Stimulated activated CD8-positive, alpha-beta memory T cell treated with anti-CD3 and anti-CD28 coated beads, Interleukin-4, amount 100 ng/mL, for 4 hours (primary cell): ENCODE measurements around the gene RABL3.
A peak's percentile ranks its signal among the peaks of the same experiment; 100 is the strongest.
"Not testable (repeated sequence)": the region's sequence is repeated elsewhere in the genome, so short reads cannot be mapped to it uniquely, and the experiment has no call there.

Experiments used
- DNase-seq, 2 donors: peaks; one replicate each; pipeline ENCODE4 v3.0.0-alpha.2; 2020; ENCODE audit warnings: low read depth in 2 of 2, low spot score in 1 of 2

Gene RABL3

GRCh38 chr3:120742198-120742848, at the start of gene RABL3, which contains the start of gene GTF2E1:
RABL3 (minus strand) TSS chr3:120742516; CDS start chr3:120742507, 9 bp downstream.
GTF2E1 (plus strand) TSS chr3:120742744; CDS start chr3:120750553, 7,809 bp downstream.
- DNase-seq = peak; percentile 94 to 97

GRCh38 chr3:120791913-120792312, 49.6 kb upstream of the RABL3 start:
- no peak for DNase-seq

- no peak for DNase-seq
These were observed 48.7 kb upstream of the RABL3 start for GRCh38 chr3:120791010-120791409.

GRCh38 chr3:120785832-120786231, 43.5 kb upstream of the RABL3 start:
- not testable (repeated sequence) for DNase-seq

GRCh38 chr3:120780977-120781376, 38.7 kb upstream of the RABL3 start:
- DNase-seq = no peak

- no peak for DNase-seq
These were observed 36.5 kb upstream of the RABL3 start for GRCh38 chr3:120778776-120779175.

- no peak for DNase-seq
These were observed 33.1 kb upstream of the RABL3 start for GRCh38 chr3:120775411-120775810.

- DNase-seq = no peak
These were observed 31.6 kb upstream of the RABL3 start for GRCh38 chr3:120773932-120774331.

- no peak for DNase-seq
These were observed 29.8 kb upstream of the RABL3 start for GRCh38 chr3:120772081-120772480.

GRCh38 chr3:120770891-120771290, 28.6 kb upstream of the RABL3 start:
- no peak for DNase-seq

GRCh38 chr3:120769436-120769835, 27.1 kb upstream of the RABL3 start:
- no peak for DNase-seq

GRCh38 chr3:120767106-120767505, 24.8 kb upstream of the RABL3 start:
- no peak for DNase-seq

GRCh38 chr3:120766576-120766975, 24.3 kb upstream of the RABL3 start:
- DNase-seq = no peak

- no peak for DNase-seq
These were observed 23.6 kb upstream of the RABL3 start for GRCh38 chr3:120765830-120766493.

GRCh38 chr3:120764206-120764605, 21.9 kb upstream of the RABL3 start:
- DNase-seq = no peak

GRCh38 chr3:120763601-120764000, 21.3 kb upstream of the RABL3 start:
- no peak for DNase-seq

GRCh38 chr3:120762615-120763014, 20.3 kb upstream of the RABL3 start:
- no peak for DNase-seq

- not testable (repeated sequence) for DNase-seq
These were observed 16.2 kb upstream of the RABL3 start for GRCh38 chr3:120758551-120758950.

- DNase-seq = no peak
These were observed 13.7 kb upstream of the RABL3 start for GRCh38 chr3:120756061-120756460.

- no peak for DNase-seq
These were observed 11.5 kb upstream of the RABL3 start for GRCh38 chr3:120753810-120754209.

- DNase-seq = no peak
These were observed 10.5 kb upstream of the RABL3 start for GRCh38 chr3:120752865-120753264.

- no peak for DNase-seq
These were observed 9.9 kb upstream of the RABL3 start for GRCh38 chr3:120752230-120752629.

GRCh38 chr3:120749843-120750242, 7.5 kb upstream of the RABL3 start:
- no peak for DNase-seq
